WTC11 (cell line): Measurements from ENCODE around the gene SMAD3.

Source experiments
- AR ChIP-seq: fragments of 250-450 bp; sonication (Bioruptor Pico); IDR thresholded peaks from 2 replicates; pipeline ENCODE4 v1.9.0; 2021; ENCODE audit warnings: mild to moderate bottlenecking
- CDX4 ChIP-seq: fragments of 250-450 bp; sonication (Bioruptor Pico); IDR thresholded peaks from 2 replicates; pipeline ENCODE4 v1.9.0; 2021; ENCODE audit warnings: moderate library complexity, mild to moderate bottlenecking, inconsistent platforms, borderline replicate concordance
- CTCF ChIP-seq: fragments of 200-600 bp; IDR thresholded peaks from 2 replicates; pipeline ENCODE4 v1.8.0; 2022; ENCODE audit warnings: antibody characterized with exemption
- NFE2L1 ChIP-seq: sonication (generic); formaldehyde crosslinking; IDR thresholded peaks from 2 replicates; pipeline ENCODE4 v1.8.1; 2023; ENCODE audit warnings: missing genetic modification reagents
- NR2C2 ChIP-seq: sonication (generic); formaldehyde crosslinking; IDR thresholded peaks from 2 replicates; pipeline ENCODE4 v1.8.0; 2022; ENCODE audit warnings: mild to moderate bottlenecking, missing genetic modification reagents
- SMAD4 ChIP-seq: sonication (generic); formaldehyde crosslinking; IDR thresholded peaks from 2 replicates; pipeline ENCODE4 v1.8.0; 2022; ENCODE audit warnings: mild to moderate bottlenecking, missing genetic modification reagents
- SP1 ChIP-seq: sonication (generic); formaldehyde crosslinking; conservative IDR thresholded peaks from 2 replicates; pipeline ENCODE4 v1.8.1; 2022; ENCODE audit warnings: missing genetic modification reagents
- ZBTB43 ChIP-seq: sonication (generic); formaldehyde crosslinking; IDR thresholded peaks from 2 replicates; pipeline ENCODE4 v1.8.1; 2023; ENCODE audit warnings: mild to moderate bottlenecking, missing genetic modification reagents

- no peak for TF ChIP-seq CTCF
- 0 out of 2 replicates have a peak, but pooled peaks have one; percentile 38 for TF ChIP-seq SP1 (CRISPR knock-in tag)
- TF ChIP-seq NFE2L1, result no peak
- no peak for TF ChIP-seq SMAD4 (CRISPR knock-in tag)
- no peak for TF ChIP-seq AR
- no peak for TF ChIP-seq NR2C2 (CRISPR knock-in tag)
- TF ChIP-seq ZBTB43 (CRISPR knock-in tag), result no peak
- no peak for TF ChIP-seq CDX4 (CRISPR knock-in tag)
These were observed 99.4 kb downstream of the SMAD3 start for GRCh38 chr15:67164811-67165253.
